RPMI8226 (cell line): ENCODE data around the gene HRH1.
"Not testable (repeated sequence)": the region's sequence is repeated elsewhere in the genome, so short reads cannot be mapped to it uniquely, and the experiment has no call there.

Experiments used
- DNase-seq: peaks from one replicate; pipeline ENCODE4 v3.0.0-alpha.2; 2015

The HRH1 gene

DNA sequence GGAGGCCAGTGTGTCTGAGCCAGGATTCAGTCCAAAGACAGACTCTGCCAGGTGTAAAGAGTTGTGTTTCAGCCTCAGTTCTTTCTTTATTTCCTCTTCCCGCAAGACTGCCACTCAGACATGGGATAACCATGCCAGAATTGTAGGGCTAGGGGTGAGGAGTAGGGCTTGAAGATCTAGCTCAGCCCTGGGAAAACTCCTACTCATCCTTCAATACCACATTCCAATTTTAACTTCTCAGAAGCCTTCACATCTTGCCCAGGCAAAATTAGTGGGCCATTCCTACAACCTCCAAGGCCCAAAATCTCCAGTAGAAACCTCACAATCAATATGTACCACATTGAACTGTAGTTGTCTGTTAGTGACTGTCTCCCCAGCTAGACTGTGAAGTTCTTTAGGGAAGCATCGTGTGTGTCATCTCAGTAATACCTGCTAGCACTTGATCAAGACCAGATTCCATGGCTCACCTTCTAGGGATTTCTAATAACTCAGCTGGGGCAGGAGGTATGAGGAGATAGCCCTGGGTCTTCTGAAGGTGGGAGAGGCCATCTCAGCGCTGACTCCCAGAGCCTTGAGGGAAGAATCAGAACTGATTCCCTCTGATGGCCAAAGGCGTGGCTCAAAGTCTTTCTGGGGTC lies 19.7 kb downstream of the HRH1 start:
- no peak for DNase-seq

DNA sequence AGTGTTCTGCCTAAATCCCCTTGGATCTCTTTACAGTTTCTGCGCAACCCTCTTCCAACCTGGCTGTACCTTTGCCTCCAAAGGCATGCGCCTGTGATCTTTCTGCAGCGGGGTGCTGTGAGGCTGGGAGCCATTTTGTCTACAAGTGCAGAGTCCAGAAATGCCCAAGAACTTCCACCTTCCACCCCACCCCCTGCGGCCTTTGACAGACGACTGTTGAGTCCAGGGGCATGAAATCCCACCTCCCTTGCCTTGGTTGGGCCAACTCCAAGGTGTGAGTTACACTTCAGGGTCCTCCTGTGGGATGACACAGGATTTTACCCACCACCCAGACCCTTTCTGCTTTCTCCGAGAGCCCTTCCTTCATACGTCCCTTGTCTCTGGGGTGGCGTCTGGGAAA lies 24.1 kb downstream of the HRH1 start:
- DNase-seq = no peak

DNA sequence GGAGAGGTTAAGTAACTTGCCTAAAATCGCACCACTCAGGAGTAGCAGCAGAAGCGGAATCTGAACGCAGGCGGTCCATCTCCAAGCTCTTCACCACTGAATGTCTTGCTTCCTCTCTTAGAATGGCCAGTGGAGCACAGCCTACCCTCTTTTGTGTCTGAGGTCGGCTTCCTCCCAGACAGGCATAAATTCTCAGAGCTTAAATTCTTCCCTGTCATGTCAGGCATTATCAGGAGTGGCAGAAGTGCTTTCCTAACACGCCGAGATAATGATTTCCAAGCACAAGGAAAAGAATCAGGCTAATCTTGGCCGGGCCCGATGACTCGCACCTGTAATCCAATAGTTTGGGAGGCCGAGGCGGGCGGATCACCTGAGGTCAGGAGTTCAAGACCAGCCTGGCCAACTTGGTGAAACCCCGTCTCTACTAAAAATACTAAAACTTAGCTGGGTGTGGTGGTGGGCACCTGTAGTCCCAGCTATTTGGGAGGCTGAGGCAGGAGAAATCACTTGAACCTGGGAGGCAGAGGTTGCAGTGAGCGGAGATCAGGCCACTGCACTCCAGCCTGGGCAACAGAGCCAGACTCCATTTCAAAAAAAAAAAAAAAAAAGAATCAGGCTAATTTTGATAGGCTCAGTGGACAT lies 30.2 kb downstream of the HRH1 start:
- DNase-seq = not testable (repeated sequence)

DNA sequence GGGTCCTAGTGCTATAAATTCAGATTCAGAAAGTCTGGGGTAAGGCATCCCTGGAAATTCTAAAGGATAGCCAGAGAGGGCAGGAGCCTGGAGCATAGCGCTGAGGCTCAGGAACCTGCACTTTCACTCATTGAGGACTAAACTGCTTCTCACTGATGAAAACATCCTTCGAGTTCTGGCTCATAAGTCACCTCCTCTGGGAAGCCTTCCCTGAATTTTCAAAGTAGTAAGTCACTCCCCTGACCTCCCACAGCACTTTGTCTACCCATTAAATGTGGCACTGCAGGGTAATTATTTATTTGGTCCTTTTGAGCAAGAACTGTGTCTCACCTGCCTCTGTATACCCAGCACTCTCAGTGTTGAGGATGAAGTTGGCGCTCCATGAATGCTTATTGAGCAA lies 30.9 kb downstream of the HRH1 start:
- no peak for DNase-seq

GRCh38 chr3:11185564-11186317 lies 31.4 kb downstream of the HRH1 start:
- DNase-seq = no peak

DNA sequence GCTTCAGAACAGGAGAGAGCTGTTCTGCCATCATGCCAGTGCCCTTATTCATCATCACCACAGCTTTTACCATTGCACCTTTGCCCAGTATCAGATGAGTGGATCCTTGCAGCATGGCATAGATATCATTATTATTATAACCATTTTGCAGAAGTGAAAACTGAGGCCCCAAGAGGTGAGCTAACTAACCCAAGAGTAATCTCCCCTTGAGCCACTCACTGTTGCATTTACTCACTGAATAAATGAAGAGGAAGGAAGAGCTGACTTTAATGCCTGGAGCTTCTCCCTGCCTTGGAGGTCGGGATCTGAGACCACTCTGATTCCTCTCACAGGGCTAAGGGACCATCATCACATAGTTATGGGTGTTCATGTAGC lies 32.0 kb downstream of the HRH1 start:
- DNase-seq = no peak

- no peak for DNase-seq
Observed at GRCh38 chr3:11186771-11187191, 32.5 kb downstream of the HRH1 start.

DNA sequence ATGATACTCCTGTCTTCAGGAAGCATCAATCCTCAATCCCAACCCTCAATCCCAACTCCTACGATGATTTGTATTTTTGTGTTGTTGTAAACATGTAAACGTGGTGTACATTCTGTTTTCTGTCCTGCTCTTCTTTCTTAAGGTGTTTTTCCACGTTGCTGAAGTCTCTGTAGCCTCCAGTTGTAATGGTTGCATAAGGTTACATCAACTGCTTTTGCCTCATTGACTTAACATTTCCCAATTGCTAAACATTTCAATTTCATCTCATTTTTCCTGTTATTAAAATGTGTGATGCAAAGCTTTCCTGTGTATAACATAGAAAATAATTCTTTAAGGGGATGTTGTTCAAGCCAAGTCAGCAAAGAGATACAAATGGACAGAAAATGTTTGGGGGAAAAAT lies 33.4 kb downstream of the HRH1 start:
- DNase-seq = no peak

DNA sequence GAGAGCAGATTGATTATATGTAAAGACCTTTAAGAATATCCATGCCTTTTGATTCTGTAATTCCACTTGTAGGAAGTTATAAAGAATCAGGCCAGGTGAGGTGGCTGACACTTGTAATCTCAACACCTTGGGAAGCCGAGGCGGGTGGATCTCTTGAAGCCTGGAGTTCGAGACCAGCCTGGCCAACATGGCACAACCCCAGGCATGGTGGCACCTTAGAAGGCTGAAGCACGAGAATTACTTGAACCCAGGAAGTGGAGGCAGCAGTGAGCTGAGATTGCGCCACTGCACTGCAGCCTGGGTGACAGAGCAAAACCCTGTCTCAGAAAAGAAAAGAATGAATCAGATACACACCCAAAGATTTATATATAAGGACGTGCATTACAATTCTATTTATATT lies 33.9 kb downstream of the HRH1 start:
- DNase-seq = no peak

DNA sequence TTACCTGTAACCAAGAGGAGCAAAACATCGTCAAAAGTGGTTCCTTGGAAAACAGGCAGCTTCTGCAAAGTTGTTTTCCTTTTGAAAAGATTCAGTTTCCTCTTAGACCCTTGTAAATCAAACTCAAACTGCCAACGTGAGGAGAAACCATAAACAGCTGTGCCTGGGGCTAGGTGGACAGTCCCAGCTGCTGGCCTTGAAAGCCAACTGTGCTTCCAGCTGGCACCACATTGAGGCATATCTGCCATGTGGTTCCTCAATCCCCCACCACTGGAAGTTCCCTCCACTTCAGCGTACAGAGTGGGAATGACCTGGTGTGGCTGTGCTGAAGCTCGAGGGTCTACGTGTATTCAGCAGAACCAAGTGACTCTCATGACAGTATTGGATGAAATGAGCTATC lies 40.9 kb downstream of the HRH1 start:
- DNase-seq = peak; percentile 39

DNA sequence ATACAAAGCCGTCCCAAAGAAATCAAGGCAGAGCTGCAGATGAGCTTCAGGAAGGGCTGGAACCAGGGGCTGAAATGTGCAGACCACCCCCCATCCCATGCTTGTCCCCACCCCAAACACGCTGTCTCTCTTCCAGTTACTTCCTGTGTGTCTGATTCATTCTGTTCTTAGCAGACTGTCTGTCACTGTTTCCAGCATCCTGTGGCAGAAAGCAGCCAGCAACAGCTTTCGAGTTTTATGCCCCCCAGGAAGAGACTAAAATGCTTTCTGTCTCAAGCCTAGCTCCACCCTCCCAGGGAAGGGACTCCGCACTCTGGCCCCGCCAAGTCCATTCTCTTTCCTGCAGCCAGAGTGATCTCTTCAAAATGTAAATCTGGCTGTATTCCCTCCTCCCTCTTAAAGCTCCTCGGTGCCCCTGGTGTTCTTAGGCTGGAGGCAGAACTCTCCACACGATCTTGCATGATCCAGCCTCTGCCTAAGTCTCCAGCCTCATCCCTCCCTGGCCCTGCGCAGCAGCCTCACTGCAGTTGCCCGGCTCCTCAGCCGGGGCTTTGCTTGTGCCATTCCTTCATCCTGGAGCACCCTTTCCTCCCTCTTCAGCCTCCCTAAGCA lies 41.5 kb downstream of the HRH1 start:
- no peak for DNase-seq

GRCh38 chr3:11197484-11197883 lies 43.2 kb downstream of the HRH1 start:
- no peak for DNase-seq

GRCh38 chr3:11198070-11198469 lies 43.8 kb downstream of the HRH1 start:
- no peak for DNase-seq

DNA sequence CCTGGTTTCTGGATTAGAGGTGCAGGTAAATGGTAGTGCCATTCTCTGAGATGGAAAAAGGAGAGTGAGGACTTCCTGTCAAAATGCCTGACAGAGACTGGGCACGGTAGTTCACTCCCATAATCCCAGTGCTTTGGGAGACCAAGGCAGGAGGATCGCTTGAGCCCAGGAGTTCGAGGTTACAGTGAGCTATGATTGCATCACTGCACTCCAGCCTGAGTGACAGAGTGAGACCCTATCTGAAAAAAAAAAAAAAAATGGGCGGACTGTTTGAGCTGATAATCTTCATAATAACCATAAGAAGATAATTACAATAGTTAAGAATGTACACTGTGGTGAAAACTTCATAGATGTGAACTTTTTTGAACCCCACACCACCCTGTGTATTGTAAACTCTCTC lies 44.2 kb downstream of the HRH1 start:
- no peak for DNase-seq

DNA sequence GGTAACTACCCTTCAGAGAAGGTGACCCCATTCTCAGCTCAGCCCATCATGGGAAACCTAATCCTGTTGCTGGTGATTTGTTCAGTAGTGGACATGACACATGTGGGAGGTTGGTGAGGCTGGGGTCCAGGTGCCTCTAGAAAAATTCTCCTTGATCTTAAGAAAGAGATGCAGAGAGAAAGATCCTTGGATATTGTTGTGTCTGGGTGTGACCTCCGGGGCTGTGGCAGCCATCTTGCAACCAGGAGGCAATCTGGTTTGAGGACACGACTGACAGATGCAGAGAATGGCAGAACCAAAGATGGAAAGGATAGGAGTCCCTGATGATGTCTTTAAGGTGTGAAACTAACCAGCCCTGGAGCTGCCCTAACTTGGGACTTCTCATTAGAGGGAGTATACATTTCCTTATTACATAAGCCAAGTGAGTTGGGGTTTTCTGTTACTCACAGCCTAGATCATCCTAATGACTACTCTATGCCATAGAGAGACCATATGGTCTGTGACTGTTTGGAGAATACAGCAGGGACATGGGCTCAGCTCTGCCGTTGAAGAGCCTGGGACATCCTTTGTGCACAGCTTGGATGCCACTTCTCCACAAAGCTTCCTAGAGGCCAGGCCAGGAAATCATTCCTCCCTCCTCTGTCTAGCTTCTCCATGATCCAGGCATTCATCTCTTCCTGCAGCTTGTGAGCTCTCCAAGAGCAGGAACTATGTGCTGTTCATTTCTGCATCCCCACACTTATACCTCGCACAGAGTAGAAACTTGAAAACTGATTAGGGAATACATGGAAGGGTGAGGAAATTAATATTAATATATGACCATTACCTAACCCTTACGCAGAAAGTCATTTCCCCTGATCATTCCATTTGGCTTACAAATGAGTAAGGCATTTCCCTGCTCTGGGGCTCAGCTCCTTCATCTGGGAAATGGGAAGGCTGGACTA lies 45.9 kb downstream of the HRH1 start:
- DNase-seq = no peak

DNA sequence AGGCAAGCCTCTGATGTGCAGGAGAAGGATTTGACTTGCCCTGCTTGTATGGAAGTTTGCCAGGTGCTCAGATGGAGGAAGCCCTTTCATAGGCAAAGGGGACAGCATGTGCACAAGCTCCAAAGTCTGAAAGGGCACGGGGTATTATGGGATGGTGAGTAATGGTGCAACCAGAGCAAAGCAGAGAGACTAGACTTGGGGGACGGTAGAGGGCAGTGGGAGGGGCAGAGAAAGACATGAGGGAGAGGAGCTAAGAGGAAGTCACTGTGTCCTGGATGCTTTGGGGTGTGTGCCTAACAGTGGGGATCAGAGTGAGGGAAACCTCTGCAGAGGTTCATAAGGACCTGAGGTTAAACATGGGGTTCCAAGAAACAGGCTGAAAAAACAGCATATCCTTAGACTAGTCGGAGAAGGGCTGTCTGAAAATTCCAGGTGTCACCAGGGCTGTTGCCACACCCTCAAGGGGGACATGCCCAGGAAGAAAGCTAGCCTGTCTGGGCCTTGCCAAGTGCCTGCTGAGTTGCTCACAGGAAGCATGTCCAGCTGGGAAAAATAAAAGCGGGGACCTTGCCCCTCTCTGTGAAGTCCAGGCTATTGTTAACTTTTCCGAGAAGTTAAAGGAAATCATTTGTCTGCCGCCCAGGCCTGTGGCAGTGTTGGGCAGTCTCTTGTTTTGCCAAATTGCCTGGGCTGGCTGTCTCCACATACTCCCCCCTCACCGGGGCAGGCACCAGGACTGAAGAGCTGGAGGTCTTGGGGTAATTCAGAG lies 47.1 kb downstream of the HRH1 start:
- no peak for DNase-seq

DNA sequence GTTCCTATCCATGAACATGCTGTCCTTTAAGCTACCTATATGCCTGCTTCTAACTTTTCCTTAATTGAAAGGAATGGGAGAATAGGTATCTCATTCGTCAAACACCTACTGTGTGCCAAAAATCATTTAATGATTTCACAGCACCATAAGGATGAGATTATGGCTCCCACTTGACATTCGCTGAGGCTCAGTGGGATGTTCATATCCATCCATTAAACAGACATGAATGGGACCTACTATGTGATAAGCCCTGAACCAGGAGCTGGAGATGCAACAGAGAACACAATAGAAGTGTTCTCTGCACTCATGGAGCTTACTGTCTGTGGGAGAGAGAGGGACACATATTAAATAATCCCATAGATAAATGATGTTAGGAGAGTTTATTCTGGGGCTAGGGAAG lies 49.7 kb downstream of the HRH1 start:
- DNase-seq = no peak

- DNase-seq = no peak
Observed at GRCh38 chr3:11204697-11205348, 50.5 kb downstream of the HRH1 start.

DNA sequence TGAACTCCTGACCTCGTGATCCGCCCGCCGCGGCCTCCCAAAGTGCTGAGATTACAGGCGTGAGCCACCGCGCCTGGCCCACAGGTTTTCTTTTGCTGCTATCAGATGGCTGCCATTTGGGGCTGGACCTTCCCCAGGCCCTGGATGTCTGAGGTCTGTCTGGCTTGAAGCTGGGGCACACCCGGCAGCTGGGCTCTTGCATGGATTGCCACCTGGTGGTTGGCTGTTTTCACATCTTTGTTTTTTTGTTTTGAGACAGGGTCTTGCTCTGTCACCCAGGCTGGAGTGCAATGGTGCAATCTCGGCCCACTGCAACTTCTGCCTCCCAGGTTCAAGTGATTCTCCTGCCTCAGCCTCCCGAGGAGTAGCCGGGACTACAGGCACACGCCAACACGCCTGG lies 51.6 kb downstream of the HRH1 start:
- peak; percentile 44 for DNase-seq

- no peak for DNase-seq
Observed at GRCh38 chr3:11206316-11206715, 52.0 kb downstream of the HRH1 start.

- DNase-seq = no peak
Observed at GRCh38 chr3:11206953-11207352, 52.7 kb downstream of the HRH1 start.
